ENCODE results near the gene C14orf180.
"Not testable (repeated sequence)": the region's sequence is repeated elsewhere in the genome, so short reads cannot be mapped to it uniquely, and the experiment has no call there.

DNA sequence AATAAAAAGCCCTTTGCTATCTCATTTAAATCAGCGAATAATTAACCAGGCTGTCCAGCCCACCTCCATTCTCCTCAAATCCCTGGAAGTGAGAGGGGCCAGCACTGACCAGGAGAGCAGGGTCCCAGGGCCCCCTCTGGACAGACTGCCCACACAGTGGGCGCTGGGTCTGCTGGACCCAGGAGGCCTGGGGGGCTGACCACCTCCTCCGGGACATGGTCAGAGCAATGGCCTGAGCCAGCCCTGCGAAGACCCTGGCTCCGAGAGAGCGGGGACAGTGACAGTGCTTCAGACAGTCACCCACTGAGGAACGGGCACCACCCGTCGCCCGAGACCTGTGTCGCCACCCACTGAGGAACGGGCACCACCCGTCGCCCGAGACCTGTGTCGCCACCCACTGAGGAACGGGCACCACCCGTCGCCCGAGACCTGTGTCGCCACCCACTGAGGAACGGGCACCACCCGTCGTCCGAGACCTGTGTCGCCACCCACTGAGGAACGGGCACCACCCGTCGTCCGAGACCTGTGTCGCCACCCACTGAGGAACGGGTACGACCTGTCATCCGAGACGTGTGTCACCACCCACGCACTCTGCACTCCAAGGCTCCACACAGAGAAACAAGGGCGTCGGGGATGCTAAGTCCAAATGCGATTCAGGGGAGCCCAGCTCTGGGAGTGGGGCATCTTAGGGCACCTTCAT, 57.4 kb downstream of the C14orf180 start:
- TF ChIP-seq, protein P1, sequence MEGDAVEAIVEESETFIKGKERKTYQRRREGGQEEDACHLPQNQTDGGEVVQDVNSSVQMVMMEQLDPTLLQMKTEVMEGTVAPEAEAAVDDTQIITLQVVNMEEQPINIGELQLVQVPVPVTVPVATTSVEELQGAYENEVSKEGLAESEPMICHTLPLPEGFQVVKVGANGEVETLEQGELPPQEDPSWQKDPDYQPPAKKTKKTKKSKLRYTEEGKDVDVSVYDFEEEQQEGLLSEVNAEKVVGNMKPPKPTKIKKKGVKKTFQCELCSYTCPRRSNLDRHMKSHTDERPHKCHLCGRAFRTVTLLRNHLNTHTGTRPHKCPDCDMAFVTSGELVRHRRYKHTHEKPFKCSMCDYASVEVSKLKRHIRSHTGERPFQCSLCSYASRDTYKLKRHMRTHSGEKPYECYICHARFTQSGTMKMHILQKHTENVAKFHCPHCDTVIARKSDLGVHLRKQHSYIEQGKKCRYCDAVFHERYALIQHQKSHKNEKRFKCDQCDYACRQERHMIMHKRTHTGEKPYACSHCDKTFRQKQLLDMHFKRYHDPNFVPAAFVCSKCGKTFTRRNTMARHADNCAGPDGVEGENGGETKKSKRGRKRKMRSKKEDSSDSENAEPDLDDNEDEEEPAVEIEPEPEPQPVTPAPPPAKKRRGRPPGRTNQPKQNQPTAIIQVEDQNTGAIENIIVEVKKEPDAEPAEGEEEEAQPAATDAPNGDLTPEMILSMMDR (IDR thresholded peaks at IDR 0.05; ENCODE audit: low read depth, low read length), result not testable (repeated sequence)
- TF ChIP-seq EZH2phosphoT487 (IDR thresholded peaks at IDR 0.05; ENCODE audit: low read depth), result not testable (repeated sequence)

Data from OCI-LY3 (cell line).